Thoracic aorta (tissue), 2 donors: ENCODE data around the gene ITGB6. TPM values are rescaled to one million over a fixed set of nuclear protein-coding genes. Genes with fewer than 3 reads are reported as not detected.

ENCODE experiments used
- ATAC-seq: fragments of 150-250 bp; one replicate; pipeline ENCODE4 v1.8.0; 2017; ENCODE audit warnings: low read depth; ENCODE audit not compliant: insufficient number of reproducible peaks, low FRiP score
- DNase-seq: peaks from one replicate; pipeline ENCODE4 v3.0.0-alpha.2; 2020; ENCODE audit warnings: low spot score
- H3K27ac ChIP-seq, 2 donors: fragments of 200-600 bp; sonication (generic); 1 replicate in 1 of 2; 2 replicates in 1 of 2; pipeline ENCODE4 v1.5.1; 2016; ENCODE audit warnings: mild to moderate bottlenecking in 2 of 2, moderate library complexity in 2 of 2
- H3K27me3 ChIP-seq: fragments of 200-600 bp; sonication (generic); replicated peaks from 2 replicates; pipeline ENCODE4 v1.6.0; 2016; ENCODE audit warnings: mild to moderate bottlenecking; ENCODE audit not compliant: insufficient read depth
- H3K36me3 ChIP-seq: fragments of 200-600 bp; sonication (generic); one replicate; pipeline ENCODE4 v1.5.1; 2016
- H3K4me1 ChIP-seq, 2 donors: fragments of 200-600 bp; sonication (generic); 1 replicate in 1 of 2; 2 replicates in 1 of 2; pipeline versions ENCODE4 v1.5.1 to v1.6.0; 2016; ENCODE audit warnings: low read depth in 2 of 2, mild to moderate bottlenecking in 1 of 2; ENCODE audit not compliant: control insufficient read depth in 1 of 2
- H3K4me3 ChIP-seq: fragments of 200-600 bp; sonication (generic); 2 replicates; pipeline ENCODE4 v1.5.1; 2016; ENCODE audit warnings: mild to moderate bottlenecking
- H3K9me3 ChIP-seq: fragments of 200-600 bp; sonication (generic); 2 replicates; pipeline ENCODE4 v1.5.1; 2016
- CTCF ChIP-seq: fragments of 200-600 bp; sonication (generic); IDR thresholded peaks from one replicate; pipeline ENCODE4 v1.5.1; 2019; ENCODE audit warnings: antibody characterized with exemption
- total RNA-seq, 2 donors: library from RNA; depleted of rRNA; stranded (reverse); fragments of >200 nt; gene quantifications; one replicate each; pipeline versions ENCODE4 v1.1.0 to v1.2.3, GENCODE V29; 2016

Gene ITGB6
- total RNA-seq, 2 donors from 2014 or later, result 0.99 TPM; not detected in 1

- Histone ChIP-seq H3K36me3 (no peaks in the 10 kb centered on the region), H3K27ac (no peak overlapping the region), H3K27me3 (no peaks in the 10 kb centered on the region), H3K4me1 (peaks cover 20 to 42% of the 10 kb centered on the region in 2 donors), H3K9me3 (no peaks in the 10 kb centered on the region), H3K4me3 (no peak overlapping the region)
- DNase-seq, result no peak
- no peak for TF ChIP-seq CTCF
- no peak for ATAC-seq
These were observed 24.4 kb upstream of the ITGB6 start for GRCh38 chr2:160224507-160224906.

- Histone ChIP-seq H3K27me3 (no peaks in the 10 kb centered on the region), H3K36me3 (no peaks in the 10 kb centered on the region), H3K9me3 (no peaks in the 10 kb centered on the region), H3K4me3 (no peak overlapping the region), H3K4me1 (peaks cover 17 to 37% of the 10 kb centered on the region in 2 donors), H3K27ac (no peak overlapping the region)
- DNase-seq, result no peak
- peak; percentile 68 for ATAC-seq
- TF ChIP-seq CTCF, result no peak
These were observed 24.0 kb upstream of the ITGB6 start for GRCh38 chr2:160224060-160224459.

- Histone ChIP-seq H3K27ac (no peak overlapping the region), H3K4me1 (peaks cover 12 to 32% of the 10 kb centered on the region in 2 donors), H3K4me3 (no peak overlapping the region), H3K36me3 (no peaks in the 10 kb centered on the region), H3K9me3 (no peaks in the 10 kb centered on the region), H3K27me3 (no peaks in the 10 kb centered on the region)
- ATAC-seq (no peak), DNase-seq (no peak)
- TF ChIP-seq CTCF, result no peak
These were observed 23.5 kb upstream of the ITGB6 start for GRCh38 chr2:160223560-160223959.

- Histone ChIP-seq H3K27me3 (no peaks in the 10 kb centered on the region), H3K4me3 (no peak overlapping the region), H3K4me1 (peaks cover 5 to 24% of the 10 kb centered on the region in 2 donors), H3K9me3 (no peaks in the 10 kb centered on the region), H3K36me3 (no peaks in the 10 kb centered on the region), H3K27ac (no peak overlapping the region)
- no peak for TF ChIP-seq CTCF
- no peak for DNase-seq
- ATAC-seq, result no peak
These were observed 22.6 kb upstream of the ITGB6 start for GRCh38 chr2:160222546-160223283.

GRCh38 chr2:160221391-160222276 lies 21.6 kb upstream of the ITGB6 start:
- Histone ChIP-seq H3K4me1 (peaks cover 5 to 15% of the 10 kb centered on the region in 2 donors), H3K4me3 (no peak overlapping the region), H3K9me3 (no peaks in the 10 kb centered on the region), H3K27ac (no peak overlapping the region), H3K36me3 (no peaks in the 10 kb centered on the region), H3K27me3 (no peaks in the 10 kb centered on the region)
- ATAC-seq (no peak), DNase-seq (no peak)
- no peak for TF ChIP-seq CTCF
